Mesodermal cell (in vitro differentiated cells): Measurements from ENCODE around the gene ZNF880. TPM values are rescaled to one million over a fixed set of nuclear protein-coding genes. Genes with fewer than 3 reads are reported as not detected.
"Not testable (repeated sequence)": the region's sequence is repeated elsewhere in the genome, so short reads cannot be mapped to it uniquely, and the experiment has no call there.

Experiments used
- H3K27ac ChIP-seq: 2 replicates; pipeline ENCODE4 v1.7.0; 2013; ENCODE audit warnings: mild to moderate bottlenecking, low read depth, low read length, moderate library complexity; ENCODE audit not compliant: severe bottlenecking
- H3K36me3 ChIP-seq: 2 replicates; pipeline ENCODE4 v1.7.1; 2013; ENCODE audit warnings: mild to moderate bottlenecking, low read length, moderate library complexity; ENCODE audit not compliant: control insufficient read depth, insufficient read depth
- H3K4me1 ChIP-seq: one replicate; pipeline ENCODE4 v1.7.1; 2013; ENCODE audit warnings: mild to moderate bottlenecking, low read length; ENCODE audit not compliant: insufficient read depth, control insufficient read depth, poor library complexity, severe bottlenecking
- H3K4me3 ChIP-seq: 2 replicates; pipeline ENCODE4 v1.7.0; 2013; ENCODE audit warnings: low read length, control low read depth, mild to moderate bottlenecking; ENCODE audit not compliant: insufficient read depth, poor library complexity, severe bottlenecking; ENCODE audit errors: extremely low read depth
- H3K9me3 ChIP-seq: 2 replicates; pipeline ENCODE4 v1.7.1; 2013; ENCODE audit warnings: mild to moderate bottlenecking, low read length, moderate library complexity; ENCODE audit not compliant: control insufficient read depth
- WGBS, 2 experiments: methylation state at CpG; one replicate each; pipeline ENCODE4 v1.1.5; 2013; ENCODE audit warnings: missing lambda C conversion rate in 2 of 2; ENCODE audit not compliant: insufficient coverage in 2 of 2; 5-methylcytosine and 5-hydroxymethylcytosine counted together
- polyA plus RNA-seq, 2 experiments: library from polyadenylated mRNA; stranded (reverse); fragments of 50-300 nt; gene quantifications; one replicate each; pipeline ENCODE4 v1.2.3, GENCODE V29; 2013

ZNF880 gene
- 9.6 TPM for polyA plus RNA-seq (2013, experiment 1 of 2)
- 9.4 TPM for polyA plus RNA-seq (2013, experiment 2 of 2)

- peaks cover 28% of the 10 kb centered on the region for H3K36me3 ChIP-seq
- H3K4me3 ChIP-seq = peak within 1 kb of the TSS; percentile 46
- WGBS, 2 experiments = 57 to 64% methylated on average over 45 to 47 of the region's 52 CpGs
- peaks cover 65% of the 10 kb centered on the region for H3K9me3 ChIP-seq
- H3K4me1 ChIP-seq = no peaks in the 10 kb centered on the region
- H3K27ac ChIP-seq = peak within 1 kb of the TSS; percentile 97
Measured at GRCh38 chr19:52369559-52370340, at the start of gene ZNF880. ZNF880 (plus strand) TSS chr19:52369923; CDS start chr19:52369966, 43 bp downstream.

GRCh38 chr19:52322429-52322828 lies 47.3 kb upstream of the ZNF880 start:
- H3K4me3 ChIP-seq = no peak overlapping the region
- 97% methylated on average over 4 of the region's 6 CpGs; no CpG with 5 or more reads in 1 of the 2 experiments for WGBS, 2 experiments
- peaks cover 90% of the 10 kb centered on the region for H3K9me3 ChIP-seq
- no peaks in the 10 kb centered on the region for H3K4me1 ChIP-seq
- no peak overlapping the region for H3K27ac ChIP-seq
- H3K36me3 ChIP-seq = peaks cover 79% of the 10 kb centered on the region

GRCh38 chr19:52331757-52332156 lies 38.0 kb upstream of the ZNF880 start:
- 68 to 74% methylated on average over 8 to 9 of the region's 10 CpGs for WGBS, 2 experiments
- Histone ChIP-seq H3K27ac (no peak overlapping the region), H3K36me3 (no peaks in the 10 kb centered on the region), H3K4me3 (no peak overlapping the region), H3K4me1 (no peaks in the 10 kb centered on the region), H3K9me3 (peaks cover 48% of the 10 kb centered on the region)

- no peak overlapping the region for H3K27ac ChIP-seq
Measured at GRCh38 chr19:52335768-52336116, 34.0 kb upstream of the ZNF880 start.

GRCh38 chr19:52336117-52336790 lies 33.5 kb upstream of the ZNF880 start, which contains the start of gene ZNF610:
ZNF610 (plus strand) TSS chr19:52336243; CDS start chr19:52349173, 12,930 bp downstream.
- H3K4me3 ChIP-seq = peak within 1 kb of the TSS; percentile 79
- 5 to 9% methylated on average over 49 to 52 of the region's 55 CpGs for WGBS, 2 experiments
- H3K36me3 ChIP-seq = peaks cover 4% of the 10 kb centered on the region
- peaks cover 30% of the 10 kb centered on the region for H3K9me3 ChIP-seq
- H3K4me1 ChIP-seq = no peaks in the 10 kb centered on the region
- H3K27ac ChIP-seq = peak within 1 kb of the TSS; percentile 91

More at GRCh38 chr19:52335768-52336116, 34.0 kb upstream of the ZNF880 start:
- Histone ChIP-seq H3K36me3 (peaks cover 4% of the 10 kb centered on the region), H3K9me3 (peaks cover 35% of the 10 kb centered on the region), H3K4me3 (peak overlapping the region; percentile 79), H3K4me1 (no peaks in the 10 kb centered on the region)
- 77 to 90% methylated on average over 3 to 8 of the region's 9 CpGs for WGBS, 2 experiments

- 25 to 29% methylated on average over 3 to 4 of the region's 9 CpGs for whole genome bisulfite sequencing, 2 experiments
- peaks cover 4% of the 10 kb centered on the region for H3K36me3 ChIP-seq
- H3K27ac ChIP-seq = peak overlapping the region; percentile 91
- H3K9me3 ChIP-seq = peaks cover 23% of the 10 kb centered on the region
- H3K4me1 ChIP-seq = no peaks in the 10 kb centered on the region
- peak overlapping the region; percentile 79 for H3K4me3 ChIP-seq
Measured at GRCh38 chr19:52336791-52337381, 32.8 kb upstream of the ZNF880 start.

- peaks cover 14% of the 10 kb centered on the region for H3K9me3 ChIP-seq
- not testable (repeated sequence) for H3K36me3 ChIP-seq, H3K27ac ChIP-seq, H3K4me1 ChIP-seq, H3K4me3 ChIP-seq
- 96 to 100% methylated on average over 3 of the region's 3 CpGs for WGBS, 2 experiments
Measured at GRCh38 chr19:52339022-52339421, 30.7 kb upstream of the ZNF880 start.

GRCh38 chr19:52343548-52343947 lies 26.2 kb upstream of the ZNF880 start:
- peaks cover 9% of the 10 kb centered on the region for H3K9me3 ChIP-seq
- H3K4me1 ChIP-seq = no peaks in the 10 kb centered on the region
- H3K4me3 ChIP-seq = no peak overlapping the region
- peaks cover 7% of the 10 kb centered on the region for H3K36me3 ChIP-seq
- no peak overlapping the region for H3K27ac ChIP-seq
- 24 to 29% methylated on average over 7 of the region's 8 CpGs for WGBS, 2 experiments

GRCh38 chr19:52345162-52345561 lies 24.6 kb upstream of the ZNF880 start:
- Histone ChIP-seq H3K4me1 (no peaks in the 10 kb centered on the region), H3K9me3 (peaks cover 9% of the 10 kb centered on the region), H3K36me3 (peaks cover 17% of the 10 kb centered on the region), H3K27ac (no peak overlapping the region), H3K4me3 (no peak overlapping the region)
- WGBS, 2 experiments = 84 to 85% methylated on average over 6 of the region's 6 CpGs

- Histone ChIP-seq H3K27ac (no peak overlapping the region), H3K9me3 (peaks cover 23% of the 10 kb centered on the region), H3K4me1 (no peaks in the 10 kb centered on the region), H3K4me3 (no peak overlapping the region), H3K36me3 (peaks cover 40% of the 10 kb centered on the region)
- 84 to 93% methylated on average over 9 of the region's 9 CpGs for WGBS, 2 experiments
Measured at GRCh38 chr19:52351512-52351911, 18.2 kb upstream of the ZNF880 start.
